ENCODE data around the gene AFAP1.
"Not testable (repeated sequence)": the region's sequence is repeated elsewhere in the genome, so short reads cannot be mapped to it uniquely, and the experiment has no call there.

Gene AFAP1

GRCh38 chr4:7933651-7934510 is 5.8 kb downstream of the AFAP1 start:
- TF ChIP-seq JUND (IDR thresholded peaks at IDR 0.05; ENCODE audit: low read depth): no peak

GRCh38 chr4:7932287-7932686 is 7.4 kb downstream of the AFAP1 start:
- no peak for DNase-seq (ENCODE audit: low read depth in 1 of 2, low spot score in 1 of 2)
- TF ChIP-seq JUND (IDR thresholded peaks at IDR 0.05; ENCODE audit: low read depth): no peak
- in situ Hi-C loops (cut with HindIII; ENCODE audit: low pct_unique_long_range_greater_than_20kb, low sequenced_read_pairs): no loop called here

More at GRCh38 chr4:7933651-7934510, 5.8 kb downstream of the AFAP1 start:
- no peak for DNase-seq (ENCODE audit: low read depth in 1 of 2, low spot score in 1 of 2)
- in situ Hi-C loops (cut with HindIII; ENCODE audit: low pct_unique_long_range_greater_than_20kb, low sequenced_read_pairs): no loop called here

- TF ChIP-seq JUND (IDR thresholded peaks at IDR 0.05; ENCODE audit: low read depth): no peak
These were observed 10.3 kb downstream of the AFAP1 start for GRCh38 chr4:7929118-7929951.

GRCh38 chr4:7928711-7929110 is 10.9 kb downstream of the AFAP1 start:
- TF ChIP-seq JUND (IDR thresholded peaks at IDR 0.05; ENCODE audit: low read depth): no peak
- in situ Hi-C loops (cut with HindIII; ENCODE audit: low pct_unique_long_range_greater_than_20kb, low sequenced_read_pairs): no loop called here
- DNase-seq (ENCODE audit: low read depth in 1 of 2, low spot score in 1 of 2): no peak

More at GRCh38 chr4:7929118-7929951, 10.3 kb downstream of the AFAP1 start:
- peak in 1 of 2 experiments; percentile 69 for DNase-seq (ENCODE audit: low read depth in 1 of 2, low spot score in 1 of 2)
- in situ Hi-C loops (cut with HindIII; ENCODE audit: low pct_unique_long_range_greater_than_20kb, low sequenced_read_pairs): no loop called here

GRCh38 chr4:7926822-7927221 is 12.8 kb downstream of the AFAP1 start:
- no peak for TF ChIP-seq JUND (IDR thresholded peaks at IDR 0.05; ENCODE audit: low read depth)
- in situ Hi-C loops (cut with HindIII; ENCODE audit: low pct_unique_long_range_greater_than_20kb, low sequenced_read_pairs): no loop called here
- DNase-seq (ENCODE audit: low read depth in 1 of 2, low spot score in 1 of 2): no peak

- no peak for TF ChIP-seq JUND (IDR thresholded peaks at IDR 0.05; ENCODE audit: low read depth)
- in situ Hi-C loops (cut with HindIII; ENCODE audit: low pct_unique_long_range_greater_than_20kb, low sequenced_read_pairs): no loop called here
- no peak for DNase-seq (ENCODE audit: low read depth in 1 of 2, low spot score in 1 of 2)
These were observed 15.1 kb downstream of the AFAP1 start for GRCh38 chr4:7924570-7924969.

- in situ Hi-C loops (cut with HindIII; ENCODE audit: low pct_unique_long_range_greater_than_20kb, low sequenced_read_pairs): no loop called here
- TF ChIP-seq JUND (IDR thresholded peaks at IDR 0.05; ENCODE audit: low read depth): no peak
- DNase-seq (ENCODE audit: low read depth in 1 of 2, low spot score in 1 of 2): peak in 1 of 2 experiments; percentile 18
These were observed 15.5 kb downstream of the AFAP1 start for GRCh38 chr4:7924163-7924562.

GRCh38 chr4:7922466-7922865 is 17.2 kb downstream of the AFAP1 start:
- DNase-seq (ENCODE audit: low read depth in 1 of 2, low spot score in 1 of 2): no peak
- TF ChIP-seq JUND (IDR thresholded peaks at IDR 0.05; ENCODE audit: low read depth): no peak
- in situ Hi-C loops (cut with HindIII; ENCODE audit: low pct_unique_long_range_greater_than_20kb, low sequenced_read_pairs): no loop called here

- in situ Hi-C loops (cut with HindIII; ENCODE audit: low pct_unique_long_range_greater_than_20kb, low sequenced_read_pairs): no loop called here
- no peak for TF ChIP-seq JUND (IDR thresholded peaks at IDR 0.05; ENCODE audit: low read depth)
- DNase-seq (ENCODE audit: low read depth in 1 of 2, low spot score in 1 of 2): no peak
These were observed 20.7 kb downstream of the AFAP1 start for GRCh38 chr4:7918981-7919380.

- in situ Hi-C loops (cut with HindIII; ENCODE audit: low pct_unique_long_range_greater_than_20kb, low sequenced_read_pairs); DNase-seq (ENCODE audit: low read depth in 1 of 2, low spot score in 1 of 2): not testable (repeated sequence)
These were observed 21.5 kb downstream of the AFAP1 start for GRCh38 chr4:7918187-7918586.

- peak in 1 of 2 experiments; percentile 40 for DNase-seq (ENCODE audit: low read depth in 1 of 2, low spot score in 1 of 2)
- in situ Hi-C loops (cut with HindIII; ENCODE audit: low pct_unique_long_range_greater_than_20kb, low sequenced_read_pairs): no loop called here
- no peak for TF ChIP-seq JUND (IDR thresholded peaks at IDR 0.05; ENCODE audit: low read depth)
These were observed 22.0 kb downstream of the AFAP1 start for GRCh38 chr4:7917669-7918068.

GRCh38 chr4:7915875-7916242 is 23.8 kb downstream of the AFAP1 start:
- no peak for TF ChIP-seq JUND (IDR thresholded peaks at IDR 0.05; ENCODE audit: low read depth)
- no peak for DNase-seq (ENCODE audit: low read depth in 1 of 2, low spot score in 1 of 2)
- in situ Hi-C loops (cut with HindIII; ENCODE audit: low pct_unique_long_range_greater_than_20kb, low sequenced_read_pairs): no loop called here

- TF ChIP-seq JUND (IDR thresholded peaks at IDR 0.05; ENCODE audit: low read depth): no peak
- in situ Hi-C loops (cut with HindIII; ENCODE audit: low pct_unique_long_range_greater_than_20kb, low sequenced_read_pairs): no loop called here
These were observed 26.8 kb downstream of the AFAP1 start for GRCh38 chr4:7912826-7913225.

More at GRCh38 chr4:7912826-7913225, 26.8 kb downstream of the AFAP1 start:
- no peak for DNase-seq (ENCODE audit: low read depth in 1 of 2, low spot score in 1 of 2)

All from T47D (cell line).